ENCODE measurements around the gene ERO1A. TPM values are rescaled to one million over a fixed set of nuclear protein-coding genes. Genes with fewer than 3 reads are reported as not detected.

ERO1A gene
- total and polyA plus RNA-seq, 2 of the 4 experiments (the other 2 are of a cell fraction), result 29.7 to 44.6 TPM

- Histone ChIP-seq H3K9me3 (ENCODE audit: control insufficient read depth, insufficient read depth, low read length) (no peaks in the 10 kb centered on the region), H4K91ac (ENCODE audit: insufficient read depth, low read depth, low read length) (no peak overlapping the region), H3K27me3 (ENCODE audit: control insufficient read depth, insufficient read depth, low read length) (no peaks in the 10 kb centered on the region), H3K9ac (ENCODE audit: low read depth, low read length) (no peak overlapping the region), H3K79me1 (ENCODE audit: low read depth in 1 of 2, low read length in 2 of 2) (peaks cover 15 to 60% of the 10 kb centered on the region in 2 experiments; a peak in 3 of 4 replicates), H3K9me1 (ENCODE audit: insufficient read depth, low read length) (no peaks in the 10 kb centered on the region), H3K27ac (ENCODE audit: insufficient read depth, low read length) (no peak overlapping the region), H2BK15ac (ENCODE audit: low read depth, low read length) (no peak overlapping the region), H2BK120ac (ENCODE audit: low read depth, low read length) (no peak overlapping the region), H3K4ac (ENCODE audit: low read depth, low read length) (no peak overlapping the region), H3K18ac (ENCODE audit: low read depth, low read length) (no peak overlapping the region), H4K20me1 (ENCODE audit: insufficient read depth, low read length) (no peaks in the 10 kb centered on the region; the same call in 1 of the 2 replicates), H3K4me3 (ENCODE audit: insufficient read depth, low read depth, low read length) (no peak overlapping the region), H2AK5ac (ENCODE audit: low read depth, low read length) (no peak overlapping the region), H3K14ac (replicated peaks; ENCODE audit: low read depth, low read length) (no peak overlapping the region), H4K8ac (ENCODE audit: low read depth in 2 of 2, low read length in 2 of 2) (no peak overlapping the region), H3K36me3 (ENCODE audit: control insufficient read depth, insufficient read depth, low read length) (peaks cover 3% of the 10 kb centered on the region; the same call in 1 of the 2 replicates), H2BK20ac (ENCODE audit: low read depth, low read length) (no peak overlapping the region), H2BK5ac (ENCODE audit: low read depth, low read length, poor library complexity, severe bottlenecking) (no peak overlapping the region), H3K4me2 (ENCODE audit: low read depth, low read length) (no peak overlapping the region), H3K4me1 (ENCODE audit: control insufficient read depth, insufficient read depth, low read length) (peaks cover 2% of the 10 kb centered on the region; the same call in 1 of the 2 replicates), H3K56ac (ENCODE audit: extremely low read depth, insufficient read depth, low read length) (no peak overlapping the region), H3K23ac (ENCODE audit: low read depth, low read length) (no peak overlapping the region), H2AFZ (replicated peaks; ENCODE audit: low read length, poor library complexity) (no peak overlapping the region), H2AK9ac (replicated peaks; ENCODE audit: low read depth, low read length, poor library complexity) (no peak overlapping the region), H4K5ac (ENCODE audit: low read depth, low read length) (no peak overlapping the region)
- dilution Hi-C loops (cut with HindIII; ENCODE audit: low sequenced_read_pairs, unreplicated experiment), result no loop called here
- CTCF ChIA-PET, result interaction anchor here (0.6 kb wide), 1 partner anchor 586 kb away, joined by 3 read pairs; no protein-coding TSS in a partner anchor
- POLR2A ChIA-PET (ENCODE audit: unreplicated experiment), result no interaction called here
- in situ Hi-C loops (cut with MboI; ENCODE audit: low sequenced_read_pairs), result no loop called here
- intact Hi-C loops (cut with micrococcal nuclease), result no loop called here
- ATAC-seq (ENCODE audit: low read depth), result no peak
- TF ChIP-seq CHD1 (IDR thresholded peaks at IDR 0.05; ENCODE audit: low read depth, low read length), result no peak
- no peak for TF ChIP-seq RCOR1 (IDR thresholded peaks at IDR 0.05; ENCODE audit: insufficient replicate concordance, low read length)
- no peak for TF ChIP-seq FOS (IDR thresholded peaks at IDR 0.05; ENCODE audit: low read depth, low read length)
- no peak for TF ChIP-seq POLR2A (IDR thresholded peaks at IDR 0.05; ENCODE audit: low read depth, low read length)
- no peak for TF ChIP-seq CTCF (conservative IDR thresholded peaks at IDR 0.05; ENCODE audit: low read depth, low read length)
- no peak for TF ChIP-seq CEBPB (IDR thresholded peaks at IDR 0.05; ENCODE audit: low read depth, low read length)
- no peak for TF ChIP-seq RFX5 (IDR thresholded peaks at IDR 0.05; ENCODE audit: low read depth, low read length)
- TF ChIP-seq ELK1 (IDR thresholded peaks at IDR 0.05; ENCODE audit: borderline replicate concordance, low read depth, low read length), result no peak
- no peak for TF ChIP-seq MAZ (IDR thresholded peaks at IDR 0.05; ENCODE audit: borderline replicate concordance, low read depth, low read length)
- no peak for TF ChIP-seq RAD21 (IDR thresholded peaks at IDR 0.05; ENCODE audit: low read length)
- no peak for TF ChIP-seq MAFK (IDR thresholded peaks at IDR 0.05; ENCODE audit: low read depth, low read length)
- no peak for TF ChIP-seq SMC3 (IDR thresholded peaks at IDR 0.05; ENCODE audit: low read depth, low read length)
- no peak for TF ChIP-seq NFE2L2 (IDR thresholded peaks at IDR 0.05; ENCODE audit: low read depth, low read length)
- no peak for TF ChIP-seq MXI1 (IDR thresholded peaks at IDR 0.05; ENCODE audit: borderline replicate concordance, low read depth, low read length)
- WGBS, 2 experiments (ENCODE audit: extremely low coverage in 2 of 2, insufficient read length in 1 of 2), result no CpG with 5 or more reads among the region's 9 CpGs
- no peak for DNase-seq
- no TSS peak for BruUV-seq (replicated peaks)
Measured at GRCh38 chr14:52733824-52734223, 38.5 kb upstream of the ERO1A start.
